Stimulated activated memory B cell treated with anti-CD40 and anti-IgM and Interleukin-4, amounts not matched to agents 10 μg/mL and 1 μg/mL and 100 μg/mL, for 72 hours (primary cell): Measurements from ENCODE around the gene RSPH3.
"Not testable (repeated sequence)": the region's sequence is repeated elsewhere in the genome, so short reads cannot be mapped to it uniquely, and the experiment has no call there.

ENCODE experiments used
- ATAC-seq: fragments of 150-1000 bp; cut with Tn5 transposase; 2 replicates; pipeline ENCODE4 v1.10.0; 2021
- H3K27ac Mint-ChIP-seq: one replicate; pipeline ENCODE4 v1.8.0; 2022; ENCODE audit warnings: mild to moderate bottlenecking, mixed read lengths
- H3K27me3 Mint-ChIP-seq: one replicate; pipeline ENCODE4 v1.8.0; 2022; ENCODE audit warnings: mixed read lengths
- H3K36me3 Mint-ChIP-seq: one replicate; pipeline ENCODE4 v1.8.0; 2022; ENCODE audit warnings: mixed read lengths
- H3K4me1 Mint-ChIP-seq: one replicate; pipeline ENCODE4 v1.8.0; 2022; ENCODE audit warnings: mixed read lengths
- H3K4me3 Mint-ChIP-seq: one replicate; pipeline ENCODE4 v1.8.0; 2022; ENCODE audit warnings: mild to moderate bottlenecking, moderate library complexity, mixed read lengths
- H3K9me3 Mint-ChIP-seq: one replicate; pipeline ENCODE4 v1.8.0; 2022; ENCODE audit warnings: mixed read lengths

The RSPH3 gene, protein sequence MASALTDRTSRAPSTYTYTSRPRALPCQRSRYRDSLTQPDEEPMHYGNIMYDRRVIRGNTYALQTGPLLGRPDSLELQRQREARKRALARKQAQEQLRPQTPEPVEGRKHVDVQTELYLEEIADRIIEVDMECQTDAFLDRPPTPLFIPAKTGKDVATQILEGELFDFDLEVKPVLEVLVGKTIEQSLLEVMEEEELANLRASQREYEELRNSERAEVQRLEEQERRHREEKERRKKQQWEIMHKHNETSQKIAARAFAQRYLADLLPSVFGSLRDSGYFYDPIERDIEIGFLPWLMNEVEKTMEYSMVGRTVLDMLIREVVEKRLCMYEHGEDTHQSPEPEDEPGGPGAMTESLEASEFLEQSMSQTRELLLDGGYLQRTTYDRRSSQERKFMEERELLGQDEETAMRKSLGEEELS

DNA sequence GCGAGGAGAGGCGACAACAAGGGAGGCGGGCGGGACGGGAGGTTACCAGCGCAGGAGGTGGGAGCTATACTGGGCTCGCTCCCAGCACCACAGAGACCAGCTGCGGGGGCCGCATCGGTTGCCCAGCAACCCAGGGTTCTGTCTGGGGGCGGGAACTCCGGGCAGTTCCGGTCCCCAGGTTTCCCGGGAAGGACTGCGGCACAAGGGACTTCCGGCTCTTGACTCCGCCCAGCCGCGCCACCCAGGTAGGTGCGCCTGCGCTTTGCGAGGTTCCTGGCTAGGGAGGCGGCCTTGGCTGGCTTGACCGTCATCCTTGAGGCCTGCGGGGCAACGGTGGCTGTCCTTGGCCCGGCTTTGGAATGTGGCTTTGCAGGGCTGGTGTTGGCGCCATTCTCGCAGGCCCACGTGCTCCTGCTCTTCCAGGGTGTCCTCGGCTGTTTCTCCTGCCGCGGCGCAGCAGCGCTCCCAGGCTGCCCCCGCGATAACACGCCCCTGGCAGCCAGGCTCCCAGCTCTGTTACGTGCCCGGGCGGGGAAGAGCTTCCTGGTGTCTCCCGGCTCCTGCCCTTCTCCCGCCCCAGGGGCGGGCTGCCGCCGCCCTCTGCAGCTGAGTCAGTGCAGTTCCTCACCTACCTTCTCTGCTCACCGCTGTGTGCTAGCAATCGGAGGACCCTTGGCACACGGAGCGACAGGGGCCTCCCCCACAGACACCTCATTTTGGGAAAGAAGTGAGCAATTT, at the start of gene RSPH3:
Gene RSPH3, minus strand, starts transcription at position 537 of the 738 bp plus-strand sequence. CDS start 652 bp downstream, outside the sequence.
- H3K27ac Mint-ChIP-seq, result peak within 1 kb of the TSS; percentile 77
- peak; percentile 94 for ATAC-seq
- peaks cover 11% of the 10 kb centered on the region for H3K36me3 Mint-ChIP-seq
- H3K9me3 Mint-ChIP-seq, result no peaks in the 10 kb centered on the region
- H3K4me1 Mint-ChIP-seq, result peaks cover 41% of the 10 kb centered on the region
- H3K4me3 Mint-ChIP-seq, result peak within 1 kb of the TSS; percentile 97
- H3K27me3 Mint-ChIP-seq, result no peaks in the 10 kb centered on the region

DNA sequence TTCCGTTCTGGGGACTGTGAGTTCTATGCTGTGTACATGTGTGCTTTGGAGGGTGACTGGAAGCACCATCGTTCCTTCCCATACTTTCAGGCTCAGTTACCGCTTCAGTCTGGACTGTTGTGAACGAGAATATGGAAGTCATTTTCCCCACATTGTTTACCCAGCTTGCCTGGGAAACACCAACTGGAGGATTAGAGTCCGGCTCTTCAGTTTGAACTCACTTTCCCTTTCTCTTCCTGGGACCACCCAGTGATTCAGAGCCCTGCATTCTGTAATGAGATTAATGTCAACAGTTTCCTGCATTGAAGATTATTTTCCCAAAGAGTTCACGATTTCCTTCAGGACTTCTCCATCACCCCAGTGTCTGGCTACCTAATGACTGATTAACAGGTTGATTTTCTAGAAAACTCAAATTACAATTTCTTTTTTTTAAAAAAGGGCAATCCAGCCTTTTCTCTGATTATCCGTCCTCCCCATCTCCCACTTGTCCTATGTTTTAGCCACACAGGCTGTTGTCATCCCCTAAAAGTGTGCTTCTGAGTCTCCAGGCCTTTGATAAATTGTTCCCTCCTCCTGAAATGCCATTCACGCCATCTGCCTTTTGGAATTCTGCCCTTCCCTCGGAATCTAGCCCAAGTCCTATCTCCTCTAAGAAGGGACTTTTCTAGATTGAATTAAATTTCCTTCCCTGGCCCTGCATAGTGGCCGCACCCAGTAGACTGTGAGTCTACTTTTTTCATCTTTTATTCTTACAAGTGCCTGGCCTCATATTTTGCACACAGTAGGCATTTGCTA, 48.1 kb upstream of the RSPH3 start:
- peaks cover 26% of the 10 kb centered on the region for H3K4me1 Mint-ChIP-seq
- no peaks in the 10 kb centered on the region for H3K27me3 Mint-ChIP-seq
- H3K36me3 Mint-ChIP-seq, result peaks cover 14% of the 10 kb centered on the region
- H3K27ac Mint-ChIP-seq, result peak overlapping the region; percentile 39
- no peak overlapping the region for H3K4me3 Mint-ChIP-seq
- no peaks in the 10 kb centered on the region for H3K9me3 Mint-ChIP-seq
- ATAC-seq, result no peak

DNA sequence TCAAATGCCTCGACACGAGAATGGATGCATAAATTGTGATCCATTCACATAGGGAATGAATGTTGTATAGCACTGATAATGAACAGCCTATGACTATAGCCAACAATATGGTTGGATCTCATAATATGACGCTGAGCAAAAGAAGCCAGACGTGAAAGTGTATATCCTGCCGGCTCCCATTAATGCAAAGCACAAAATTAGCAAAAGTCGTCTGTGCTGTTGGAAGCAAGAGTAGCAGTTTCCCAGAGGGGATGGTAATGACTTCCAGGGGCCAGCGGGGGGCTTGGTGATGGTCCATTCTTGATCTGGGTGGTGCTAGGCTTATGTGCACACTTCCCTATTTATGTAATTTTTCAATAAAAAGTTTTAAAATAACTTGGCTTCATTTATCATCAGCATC, 45.8 kb upstream of the RSPH3 start:
- H3K4me3 Mint-ChIP-seq, result no peak overlapping the region
- H3K9me3 Mint-ChIP-seq, result no peaks in the 10 kb centered on the region
- no peaks in the 10 kb centered on the region for H3K27me3 Mint-ChIP-seq
- H3K36me3 Mint-ChIP-seq, result peaks cover 37% of the 10 kb centered on the region
- H3K27ac Mint-ChIP-seq, result peak overlapping the region; percentile 84
- no peak for ATAC-seq
- peaks cover 35% of the 10 kb centered on the region for H3K4me1 Mint-ChIP-seq

DNA sequence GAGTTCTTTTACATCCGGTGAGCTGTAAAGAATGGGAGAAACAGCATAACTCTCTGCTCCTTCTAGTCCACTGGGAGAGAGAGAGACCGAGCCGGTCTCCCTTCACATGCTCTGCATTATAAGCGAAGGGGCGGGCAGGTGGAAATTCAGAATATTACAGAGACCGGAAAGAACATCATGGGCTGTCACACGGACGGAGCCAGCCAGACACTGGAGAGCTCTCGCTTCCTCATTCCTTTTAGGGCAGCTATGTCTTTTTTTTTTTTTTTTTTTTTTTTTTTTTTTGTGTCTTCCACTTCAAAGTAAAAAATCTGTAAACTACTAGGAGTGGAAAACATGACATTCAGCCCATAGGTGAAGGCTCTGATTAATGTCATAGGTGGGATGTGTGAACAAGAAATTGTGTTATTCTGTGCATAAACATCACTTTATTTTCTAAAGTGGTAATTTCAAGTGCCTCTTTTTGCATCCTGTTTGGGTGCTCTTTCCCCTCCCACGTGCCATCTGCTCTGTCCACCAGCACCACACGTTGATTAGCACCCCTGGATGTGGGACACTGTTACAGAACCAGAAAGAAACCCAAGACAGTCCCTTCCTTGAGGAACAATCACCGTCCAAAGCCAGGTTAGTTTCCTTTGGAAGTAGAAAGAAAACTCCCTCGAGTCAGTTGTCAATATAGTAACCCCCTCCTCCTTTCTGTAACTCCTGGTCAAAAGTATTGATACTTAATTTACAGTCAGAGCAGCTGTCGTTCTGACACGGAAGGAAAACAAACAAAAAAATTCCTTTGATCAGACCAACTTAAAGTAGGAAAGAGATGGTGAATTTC, 45.1 kb upstream of the RSPH3 start, which contains the start of gene TAGAP:
Gene TAGAP, minus strand, starts transcription at position 93 of the 829 bp plus-strand sequence. CDS start 845 bp downstream, outside the sequence.
- H3K27ac Mint-ChIP-seq, result peak within 1 kb of the TSS; percentile 84
- peak; percentile 96 for ATAC-seq
- H3K27me3 Mint-ChIP-seq, result no peaks in the 10 kb centered on the region
- peaks cover 43% of the 10 kb centered on the region for H3K36me3 Mint-ChIP-seq
- H3K4me3 Mint-ChIP-seq, result peak within 1 kb of the TSS; percentile 94
- no peaks in the 10 kb centered on the region for H3K9me3 Mint-ChIP-seq
- peaks cover 42% of the 10 kb centered on the region for H3K4me1 Mint-ChIP-seq

DNA sequence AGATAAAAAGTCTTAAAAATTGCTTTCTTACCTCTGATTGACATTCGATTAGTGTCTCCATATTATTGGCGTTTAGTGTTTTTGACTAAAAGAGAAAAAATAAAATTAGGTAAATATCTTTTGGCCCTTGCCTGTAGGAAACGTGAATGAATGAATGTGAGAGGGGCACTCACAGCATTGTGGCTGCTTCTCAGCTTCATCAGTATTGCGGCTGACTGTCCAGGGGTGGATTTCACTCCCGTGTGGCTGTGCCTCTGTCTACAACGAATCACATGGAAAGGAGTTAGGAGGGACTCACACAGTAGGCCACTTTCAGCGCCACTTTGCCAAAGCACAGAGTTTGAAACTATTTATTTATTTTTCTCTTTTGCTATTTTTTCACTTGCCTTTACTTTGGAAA, 43.9 kb upstream of the RSPH3 start:
- Mint-ChIP-seq H3K4me3 (peak overlapping the region; percentile 94), H3K4me1 (peaks cover 53% of the 10 kb centered on the region), H3K27me3 (no peaks in the 10 kb centered on the region), H3K9me3 (no peaks in the 10 kb centered on the region), H3K36me3 (peaks cover 48% of the 10 kb centered on the region), H3K27ac (peak overlapping the region; percentile 84)
- no peak for ATAC-seq

DNA sequence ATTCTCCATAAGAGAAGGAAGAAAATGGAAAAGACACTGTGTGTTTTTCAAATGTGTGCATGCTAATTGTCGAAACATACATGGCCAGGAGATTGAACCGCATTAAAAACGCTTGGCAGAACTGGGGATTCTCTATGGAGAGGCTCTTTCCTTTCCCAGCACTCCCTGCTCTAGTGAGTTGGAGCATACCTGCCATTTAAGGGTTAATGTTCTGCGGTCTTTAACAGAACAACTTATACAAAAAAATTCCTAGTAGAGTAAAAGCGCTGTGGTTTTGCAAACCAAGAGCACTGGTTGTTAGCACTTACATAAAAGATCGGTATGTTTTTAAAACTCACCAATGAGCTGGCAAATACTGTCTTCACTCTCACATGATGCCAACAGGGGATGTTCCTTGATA, 43.2 kb upstream of the RSPH3 start:
- Mint-ChIP-seq H3K36me3 (peaks cover 55% of the 10 kb centered on the region), H3K9me3 (no peaks in the 10 kb centered on the region), H3K4me1 (peaks cover 60% of the 10 kb centered on the region), H3K27me3 (no peaks in the 10 kb centered on the region), H3K27ac (peak overlapping the region; percentile 84), H3K4me3 (peak overlapping the region; percentile 94)
- ATAC-seq, result no peak

DNA sequence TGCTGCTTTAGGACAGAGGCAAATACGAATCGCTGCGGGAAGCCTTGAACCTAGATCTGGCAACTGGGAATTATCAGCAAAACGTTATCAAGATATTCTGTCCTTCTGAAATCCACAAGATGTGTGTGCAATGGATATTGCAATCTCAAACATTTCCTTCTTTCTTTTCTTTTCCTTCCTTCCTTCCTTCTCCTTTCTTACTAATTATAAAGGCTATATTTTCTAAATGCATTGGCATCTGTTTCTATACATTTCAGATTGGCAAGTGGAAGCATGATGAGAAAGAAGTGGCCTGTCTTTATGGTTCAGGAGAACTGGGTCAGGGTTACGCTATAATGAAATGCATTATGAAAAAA, 42.8 kb upstream of the RSPH3 start:
- ATAC-seq, result no peak
- H3K27me3 Mint-ChIP-seq, result no peaks in the 10 kb centered on the region
- peak overlapping the region; percentile 84 for H3K27ac Mint-ChIP-seq
- H3K36me3 Mint-ChIP-seq, result peaks cover 60% of the 10 kb centered on the region
- H3K9me3 Mint-ChIP-seq, result no peaks in the 10 kb centered on the region
- peak overlapping the region; percentile 94 for H3K4me3 Mint-ChIP-seq
- peaks cover 64% of the 10 kb centered on the region for H3K4me1 Mint-ChIP-seq

DNA sequence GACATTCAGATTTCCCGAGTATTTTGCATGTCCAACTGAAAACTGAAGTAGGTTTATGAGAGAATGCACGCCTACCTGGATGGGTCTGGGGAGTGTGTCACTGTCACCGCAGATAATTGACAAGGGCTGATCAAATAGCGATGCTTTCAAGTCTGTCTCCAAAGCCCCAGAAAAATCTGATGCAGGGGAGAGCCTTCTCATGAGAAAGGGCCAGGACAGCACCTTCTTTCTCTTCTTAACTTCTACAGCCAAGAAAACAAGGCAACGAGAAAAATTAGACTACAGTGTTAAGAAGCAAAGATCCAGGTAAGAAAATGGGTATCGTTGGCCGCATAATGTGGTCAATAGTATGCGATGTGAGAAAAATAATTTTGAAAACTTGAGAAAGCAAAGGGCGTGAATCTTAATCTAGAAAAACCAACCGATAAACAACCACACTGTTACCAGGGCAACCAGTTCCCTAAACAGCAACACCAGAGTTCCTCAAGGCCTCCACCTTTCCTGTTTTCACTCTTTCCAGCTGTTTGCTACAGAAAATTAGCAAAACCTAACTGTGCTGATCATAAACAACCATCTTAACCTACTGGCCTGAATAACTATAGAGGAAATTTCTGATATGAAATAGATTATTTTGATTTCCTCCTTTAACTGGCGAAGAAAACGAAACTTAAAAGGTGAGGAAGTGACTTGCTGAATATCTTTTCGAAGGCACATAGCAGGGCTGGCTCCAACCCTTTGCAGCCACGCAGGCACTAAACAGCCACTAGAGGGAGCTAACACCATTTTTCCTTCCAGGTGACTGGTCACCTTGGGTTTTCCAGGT, 42.2 kb upstream of the RSPH3 start:
- Mint-ChIP-seq H3K4me1 (peaks cover 70% of the 10 kb centered on the region), H3K27me3 (no peaks in the 10 kb centered on the region), H3K27ac (peak overlapping the region; percentile 84), H3K9me3 (no peaks in the 10 kb centered on the region), H3K36me3 (peaks cover 65% of the 10 kb centered on the region), H3K4me3 (peak overlapping the region; percentile 94)
- peak; percentile 71 for ATAC-seq

DNA sequence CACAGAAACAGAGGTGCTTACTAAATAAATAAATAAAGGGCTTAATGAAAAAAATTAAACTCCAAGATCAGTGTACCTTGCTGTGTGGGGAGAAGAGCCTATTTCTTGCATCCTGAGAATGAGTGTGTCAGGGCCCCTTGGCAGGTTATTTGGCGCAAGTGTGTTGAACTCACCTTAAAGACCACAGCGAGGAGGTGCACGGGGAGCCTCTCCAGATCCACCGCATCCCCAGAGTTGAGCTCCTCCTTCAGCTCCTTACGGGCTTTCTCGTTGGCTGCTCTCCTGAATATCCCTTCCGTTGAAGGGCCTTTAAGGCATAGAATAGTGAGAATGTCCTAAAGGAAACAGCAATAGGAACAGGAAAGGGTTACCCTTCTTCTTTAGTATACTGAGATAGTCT, 41.2 kb upstream of the RSPH3 start:
- Mint-ChIP-seq H3K9me3 (no peaks in the 10 kb centered on the region), H3K4me3 (peak overlapping the region; percentile 94), H3K4me1 (peaks cover 77% of the 10 kb centered on the region), H3K27ac (peak overlapping the region; percentile 84), H3K27me3 (no peaks in the 10 kb centered on the region), H3K36me3 (peaks cover 76% of the 10 kb centered on the region)
- ATAC-seq, result no peak

DNA sequence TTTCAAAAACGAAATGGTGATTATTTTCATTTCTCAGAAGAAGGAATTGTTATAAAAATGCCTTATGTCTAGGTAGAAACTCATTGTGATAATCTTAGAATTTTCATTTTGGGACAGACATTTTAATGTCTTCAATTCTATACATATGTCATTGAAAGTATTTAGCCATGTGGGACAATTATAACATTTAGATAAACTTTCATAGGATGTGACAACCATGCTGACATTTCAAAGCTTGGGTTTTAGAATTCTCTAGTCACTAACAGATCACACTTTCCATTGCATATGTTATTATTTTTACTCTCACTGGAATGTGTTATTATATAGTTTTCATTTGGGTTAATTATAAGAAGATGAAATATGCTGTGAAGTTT, 39.9 kb upstream of the RSPH3 start:
- Mint-ChIP-seq H3K27ac (peak overlapping the region; percentile 84), H3K36me3 (peaks cover 89% of the 10 kb centered on the region), H3K27me3 (no peaks in the 10 kb centered on the region), H3K4me1 (peaks cover 80% of the 10 kb centered on the region), H3K9me3 (no peaks in the 10 kb centered on the region), H3K4me3 (peak overlapping the region; percentile 94)
- ATAC-seq, result no peak

DNA sequence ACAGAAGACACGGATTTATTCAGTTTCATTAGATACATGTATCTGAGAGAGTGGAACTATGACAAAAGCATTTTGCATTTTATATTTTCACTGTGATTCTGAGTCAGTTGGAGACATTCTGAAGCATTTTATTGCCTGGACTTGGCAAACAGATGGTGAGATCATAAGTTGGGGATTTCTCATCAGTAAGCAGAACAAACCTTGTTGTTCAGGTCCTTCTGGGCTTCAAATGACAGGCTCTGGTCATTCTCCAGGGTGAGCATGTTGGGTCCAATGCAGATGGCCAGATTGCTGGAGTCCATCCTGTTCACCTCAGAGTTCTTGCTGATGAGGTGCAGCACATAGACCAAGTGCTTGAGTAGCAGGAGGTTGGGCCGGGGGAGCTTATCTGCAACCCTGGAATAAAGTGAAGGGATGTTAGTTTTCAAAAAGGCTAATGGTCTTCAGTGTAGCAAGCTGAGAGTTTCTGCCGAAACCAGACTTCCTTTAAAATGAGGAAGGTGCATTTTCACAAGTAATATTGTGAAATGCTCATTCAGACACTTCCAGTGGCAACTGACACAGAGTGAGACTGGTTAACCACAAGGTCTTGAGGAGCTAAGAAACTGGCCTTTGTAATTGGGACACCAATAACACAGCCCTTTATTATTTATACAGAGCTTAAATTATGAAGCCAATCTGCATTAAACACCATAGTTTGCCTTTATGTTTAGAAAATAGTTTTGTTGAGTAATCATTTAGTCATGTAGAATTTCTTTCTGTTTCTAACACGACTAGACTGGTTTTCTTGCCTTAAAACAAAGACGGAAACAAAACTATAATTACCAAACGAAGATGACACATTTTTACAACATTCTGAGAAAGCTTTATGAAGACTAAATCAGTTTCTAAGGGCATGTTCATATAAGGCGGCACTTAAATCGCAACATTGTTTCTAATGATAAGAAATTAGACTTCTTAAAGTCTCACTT, 39.2 kb upstream of the RSPH3 start:
- H3K9me3 Mint-ChIP-seq, result no peaks in the 10 kb centered on the region
- peaks cover 83% of the 10 kb centered on the region for H3K4me1 Mint-ChIP-seq
- peak; percentile 91 for ATAC-seq
- H3K36me3 Mint-ChIP-seq, result peaks cover 88% of the 10 kb centered on the region
- peak overlapping the region; percentile 94 for H3K4me3 Mint-ChIP-seq
- H3K27ac Mint-ChIP-seq, result peak overlapping the region; percentile 84
- no peaks in the 10 kb centered on the region for H3K27me3 Mint-ChIP-seq

DNA sequence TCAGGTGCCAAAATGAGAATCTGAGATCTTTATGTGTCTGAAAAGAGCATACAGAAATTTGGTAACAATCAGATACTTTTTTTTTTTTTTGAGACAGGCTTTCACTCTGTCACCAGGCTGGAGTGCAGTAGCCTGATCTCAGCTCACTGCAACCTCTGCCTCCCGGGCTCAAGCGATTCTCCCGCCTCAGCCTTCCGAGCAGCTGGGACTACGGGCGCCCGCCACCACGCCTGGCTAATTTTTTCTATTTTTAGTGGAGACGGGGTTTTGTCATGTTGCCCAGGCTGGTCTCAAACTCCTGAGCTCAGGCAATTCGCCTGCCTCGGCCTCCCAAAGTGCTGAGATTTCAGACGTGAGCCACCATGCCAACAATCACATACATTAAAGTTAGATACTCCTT, 38.3 kb upstream of the RSPH3 start:
- not testable (repeated sequence) for H3K9me3 Mint-ChIP-seq, ATAC-seq, H3K27me3 Mint-ChIP-seq
- Mint-ChIP-seq H3K4me1 (peaks cover 92% of the 10 kb centered on the region), H3K27ac (peak overlapping the region; percentile 84), H3K4me3 (peak overlapping the region; percentile 60), H3K36me3 (peaks cover 79% of the 10 kb centered on the region)

DNA sequence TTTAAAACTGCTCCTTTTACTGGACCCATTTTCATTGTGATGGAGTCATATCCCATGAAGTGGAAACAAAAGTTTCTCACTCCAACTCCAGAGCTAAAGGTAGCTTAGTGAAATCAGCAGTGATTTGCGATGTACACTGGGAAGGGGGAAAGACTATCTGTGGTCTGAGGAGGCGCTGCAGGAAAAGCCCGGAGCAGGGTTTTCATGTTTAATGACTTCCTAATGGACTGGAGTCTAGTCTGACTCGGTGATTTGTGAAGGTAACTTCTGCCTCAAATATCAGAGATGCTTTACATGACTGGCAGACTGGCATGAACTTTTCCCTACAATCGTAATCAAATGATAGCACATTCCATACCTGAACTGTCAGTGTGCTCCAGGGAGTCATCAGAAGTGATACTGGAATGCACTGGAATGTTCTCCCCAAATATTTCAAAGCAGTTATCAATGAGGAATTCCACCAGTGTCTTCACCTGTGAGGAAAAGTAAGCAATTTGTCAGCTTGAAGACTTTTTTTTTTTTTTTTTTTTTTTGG, 37.8 kb upstream of the RSPH3 start:
- Mint-ChIP-seq H3K9me3 (no peaks in the 10 kb centered on the region), H3K27me3 (no peaks in the 10 kb centered on the region), H3K27ac (peak overlapping the region; percentile 84), H3K4me3 (peak overlapping the region; percentile 60), H3K36me3 (peaks cover 74% of the 10 kb centered on the region), H3K4me1 (peaks cover 92% of the 10 kb centered on the region)
- no peak for ATAC-seq
